RKO (cell line): Measurements from ENCODE around the gene ZBTB17.

Experiments used
- DNase-seq: peaks from one replicate; pipeline ENCODE4 v3.0.0-alpha.2; 2016; ENCODE audit warnings: low spot score

ZBTB17 gene

DNA sequence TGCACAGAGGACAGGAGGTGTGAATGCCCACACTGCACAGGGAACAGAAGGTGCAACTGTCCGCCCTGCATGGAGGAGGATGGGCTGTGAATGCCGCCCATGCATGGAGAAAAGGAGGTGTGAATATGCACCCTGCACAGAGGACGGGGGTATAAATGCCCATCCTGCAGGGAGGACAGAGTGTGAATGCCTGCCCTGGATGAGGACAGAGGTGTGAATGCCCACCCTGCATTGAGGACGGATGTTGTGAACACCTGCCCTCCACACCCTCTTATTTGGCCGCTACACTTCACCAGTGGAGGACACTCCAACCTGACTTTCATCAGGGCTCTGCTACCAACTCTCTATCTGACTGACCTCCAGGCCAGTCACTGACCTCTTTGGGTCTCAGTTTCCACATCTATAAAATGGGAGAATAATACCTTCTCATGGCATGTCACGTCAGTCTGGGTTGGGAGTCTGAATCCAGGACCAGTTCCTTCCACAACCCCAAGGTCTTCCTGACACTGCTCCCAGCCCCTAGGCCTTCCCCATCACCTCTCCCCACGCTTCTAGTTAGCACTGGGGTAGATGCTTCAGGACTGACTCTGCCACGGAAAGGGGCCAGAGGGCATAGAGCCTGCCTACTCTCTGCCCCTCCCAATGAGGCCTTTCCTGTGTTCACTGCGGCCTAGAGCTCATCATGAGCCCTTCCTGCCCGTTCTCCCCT, 28.4 kb downstream of the ZBTB17 start:
- no peak for DNase-seq

DNA sequence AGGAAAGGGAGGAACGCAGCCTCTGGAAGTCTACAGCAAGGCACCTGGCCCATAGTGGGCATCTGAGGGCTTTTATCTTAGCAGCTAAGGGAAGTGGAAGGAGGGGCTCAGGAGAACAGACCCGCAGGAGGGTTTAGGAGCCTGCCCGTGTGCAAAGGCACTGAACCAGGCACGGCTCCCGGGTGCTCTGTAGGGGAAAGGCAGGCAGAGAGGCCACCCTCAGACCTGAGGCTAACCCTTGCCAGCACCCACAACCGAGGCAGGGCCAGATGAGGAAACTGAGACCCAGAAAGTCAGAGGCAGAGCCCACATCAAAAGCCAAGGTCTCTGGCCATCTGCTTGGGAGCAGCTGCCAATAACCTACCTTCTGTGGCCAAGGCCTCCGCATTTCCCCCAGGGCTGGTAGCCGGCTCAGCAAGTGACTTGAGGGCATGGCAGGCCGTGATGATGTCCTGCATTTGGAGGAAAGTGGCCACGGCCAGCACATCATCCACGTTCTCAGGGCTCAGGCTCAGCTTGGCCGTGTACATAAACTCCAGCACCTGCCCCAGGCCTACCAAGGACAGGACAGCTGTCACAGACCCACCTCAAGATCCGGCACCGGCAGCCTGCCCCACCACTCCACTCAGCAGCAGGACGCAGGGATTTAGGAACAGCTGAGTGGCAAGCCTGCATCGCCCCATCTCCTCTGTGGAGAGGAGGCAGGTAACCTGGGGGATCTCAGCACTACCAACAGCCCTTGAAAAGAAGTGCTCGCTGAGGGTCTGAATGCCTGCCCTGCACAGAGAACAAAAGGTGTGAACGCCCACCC, 29.1 kb downstream of the ZBTB17 start:
- DNase-seq = no peak

- no peak for DNase-seq
Measured at GRCh38 chr1:15945832-15946448, 30.0 kb downstream of the ZBTB17 start.

- no peak for DNase-seq
Measured at GRCh38 chr1:15945011-15945831, 30.7 kb downstream of the ZBTB17 start.

GRCh38 chr1:15944308-15945010, 31.4 kb downstream of the ZBTB17 start:
- no peak for DNase-seq

GRCh38 chr1:15943992-15944307, 32.0 kb downstream of the ZBTB17 start:
- DNase-seq = no peak

GRCh38 chr1:15943328-15943991, 32.4 kb downstream of the ZBTB17 start:
- no peak for DNase-seq

- no peak for DNase-seq
Measured at GRCh38 chr1:15942661-15943327, 33.1 kb downstream of the ZBTB17 start.

DNA sequence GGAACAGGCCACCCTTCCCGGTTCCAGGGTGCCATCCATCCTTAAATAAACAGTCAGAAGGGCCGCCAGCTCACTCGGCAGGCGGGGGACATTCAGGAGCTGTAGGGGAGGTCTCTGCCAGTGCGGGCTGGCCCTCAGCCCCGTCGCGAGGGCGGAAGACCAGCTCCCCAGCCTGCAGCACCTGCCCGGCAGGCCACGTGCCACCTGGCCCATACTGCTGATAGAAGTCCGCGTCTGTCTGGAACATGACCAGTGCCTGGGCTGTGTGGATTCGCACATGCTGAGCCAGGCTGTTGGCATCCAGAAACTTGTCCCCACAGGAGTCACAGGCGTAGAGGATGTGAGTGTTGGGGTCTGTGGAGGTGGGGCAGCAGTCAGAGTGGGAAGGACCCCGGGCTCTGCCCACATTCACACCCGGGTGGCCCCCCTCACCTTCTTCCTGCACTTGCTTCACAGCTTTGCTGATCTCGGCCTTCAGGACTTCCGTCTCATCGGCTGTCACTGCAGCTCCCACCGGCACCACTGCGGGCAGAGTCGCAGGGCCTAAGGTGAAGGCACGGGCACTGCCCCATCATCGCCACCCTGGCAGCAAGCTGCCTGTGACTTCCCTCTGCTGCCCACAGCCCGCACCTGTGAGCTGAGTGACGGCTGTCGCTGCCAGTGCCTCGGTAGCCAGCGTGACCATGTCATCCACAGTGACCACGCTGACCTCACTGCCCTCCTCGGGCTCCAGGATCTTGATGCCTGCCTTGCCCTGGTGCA, 33.8 kb downstream of the ZBTB17 start:
- no peak for DNase-seq

DNA sequence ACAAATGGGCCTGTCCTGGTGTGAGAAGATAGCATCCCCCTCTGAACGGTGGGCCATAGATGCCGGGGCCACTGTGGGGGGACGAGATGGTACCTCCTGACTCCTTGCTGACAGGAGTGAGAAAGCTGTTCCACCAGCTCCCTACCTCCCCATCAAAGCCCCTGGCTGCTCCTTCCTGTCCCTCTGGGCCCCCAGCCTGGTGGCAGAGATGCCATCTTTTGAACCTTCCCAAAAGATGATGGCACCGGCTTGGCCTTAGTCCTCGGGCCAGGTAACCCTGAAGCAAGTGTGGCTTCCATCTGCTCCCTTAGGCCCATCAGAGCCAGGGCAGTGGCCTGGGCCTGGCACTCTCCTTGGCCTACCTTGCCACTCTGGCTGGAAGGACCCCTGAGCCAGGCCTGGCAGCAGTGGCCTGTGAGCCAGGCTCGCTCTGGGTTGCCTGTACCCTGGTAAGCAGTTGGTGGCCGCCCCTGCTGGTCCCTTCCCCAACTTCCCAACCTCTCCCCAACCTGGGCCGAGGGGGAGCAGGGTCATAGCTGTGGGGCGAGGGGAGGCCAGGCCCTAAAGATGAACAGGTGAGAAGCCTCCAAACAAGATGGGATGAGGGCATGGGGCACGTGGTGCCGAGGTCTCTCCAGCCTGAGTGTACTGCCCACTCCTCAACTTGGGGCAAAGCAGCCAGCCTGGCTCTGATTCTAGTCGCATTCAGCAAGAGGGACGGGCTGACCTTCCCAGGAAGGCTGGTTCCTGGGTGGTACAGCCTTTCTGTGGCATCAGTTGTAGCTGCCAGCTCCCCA, 34.7 kb downstream of the ZBTB17 start:
- no peak for DNase-seq

DNA sequence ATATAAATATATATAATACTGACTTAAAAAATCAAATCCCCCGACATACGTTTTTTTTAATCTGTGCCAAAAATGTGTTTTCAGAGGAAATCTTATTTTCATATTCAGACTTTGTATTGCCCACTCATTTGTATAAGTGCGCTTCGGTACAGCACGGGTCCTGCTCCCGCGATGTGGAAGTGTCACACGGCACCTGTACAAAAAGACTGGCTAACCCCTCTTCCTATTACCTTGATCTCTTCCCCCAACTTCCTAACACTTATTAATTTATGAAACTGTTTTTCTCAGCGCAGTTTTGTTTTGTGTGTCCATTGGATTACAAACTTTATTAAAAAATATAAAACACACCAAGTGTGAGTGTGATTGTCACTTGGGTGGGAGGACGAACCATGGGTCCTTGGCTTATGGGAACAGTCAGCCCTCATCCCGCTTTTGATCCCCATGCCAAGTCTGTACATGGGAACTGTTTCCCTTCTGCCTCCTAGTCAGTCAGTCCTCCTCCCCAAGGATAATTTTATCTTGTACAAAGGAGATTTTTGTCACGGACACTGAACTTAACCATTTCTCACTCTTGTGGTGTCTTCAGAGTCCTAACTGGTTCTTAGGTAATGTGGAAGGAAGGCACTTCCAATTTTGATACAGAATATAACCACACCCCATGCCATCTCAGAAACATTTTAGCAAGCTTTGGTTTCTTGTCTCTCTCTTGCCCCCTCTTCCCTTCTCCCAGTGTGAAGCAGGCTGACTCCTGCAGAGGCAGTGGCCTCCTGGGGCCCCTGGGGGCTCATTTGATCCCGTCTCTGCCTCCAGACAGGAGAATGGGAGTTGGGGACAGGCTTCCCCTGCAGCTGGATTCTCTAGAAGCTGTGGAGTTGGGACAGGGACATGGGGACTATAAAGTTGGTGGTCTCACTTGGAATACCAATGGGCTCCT, 35.5 kb downstream of the ZBTB17 start:
- no peak for DNase-seq

GRCh38 chr1:15939181-15940109, 36.5 kb downstream of the ZBTB17 start:
- no peak for DNase-seq

GRCh38 chr1:15938628-15939161, 37.2 kb downstream of the ZBTB17 start:
- no peak for DNase-seq

DNA sequence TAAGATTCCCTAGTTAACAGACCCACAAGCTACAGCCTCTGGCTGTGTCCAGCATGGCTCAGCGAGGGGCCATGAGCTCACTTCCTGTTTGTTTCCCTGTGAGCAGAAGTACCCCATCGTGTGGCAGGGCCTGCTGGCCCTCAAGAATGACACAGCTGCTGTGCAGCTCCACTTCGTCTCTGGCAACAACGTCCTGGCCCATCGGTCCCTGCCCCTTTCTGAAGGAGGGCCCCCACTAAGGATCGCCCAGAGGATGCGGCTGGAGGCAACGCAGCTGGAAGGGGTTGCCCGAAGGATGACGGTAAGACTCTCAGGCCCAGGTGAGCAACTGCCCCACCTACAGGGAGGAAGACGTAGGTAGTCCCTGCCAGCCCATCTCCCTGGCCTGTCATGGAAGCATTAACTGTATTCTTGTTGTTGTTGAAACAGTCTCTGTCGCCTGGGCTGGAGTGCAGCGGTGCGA, 38.2 kb downstream of the ZBTB17 start:
- DNase-seq = peak; percentile 55

GRCh38 chr1:15937146-15937545, 38.8 kb downstream of the ZBTB17 start:
- DNase-seq = no peak

DNA sequence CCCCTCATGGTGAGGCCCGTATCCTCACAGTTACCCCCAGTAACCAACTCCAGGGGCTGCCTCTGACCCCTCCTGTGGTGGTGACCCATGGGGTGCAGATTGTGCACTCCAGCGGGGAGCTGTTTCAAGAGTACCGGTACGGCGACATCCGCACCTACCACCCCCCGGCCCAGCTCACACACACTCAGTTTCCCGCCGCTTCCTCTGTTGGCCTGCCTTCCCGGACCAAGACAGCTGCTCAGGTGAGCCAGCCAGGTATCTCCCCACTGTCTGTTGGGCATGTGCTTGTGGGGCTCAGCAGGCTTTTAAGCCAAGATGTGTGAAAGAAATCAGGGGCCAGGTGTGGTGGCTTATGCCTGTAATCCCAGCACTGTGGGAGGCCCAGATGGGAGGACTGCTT, 39.9 kb downstream of the ZBTB17 start:
- no peak for DNase-seq
